ENCODE data around the gene HADH.

DNA sequence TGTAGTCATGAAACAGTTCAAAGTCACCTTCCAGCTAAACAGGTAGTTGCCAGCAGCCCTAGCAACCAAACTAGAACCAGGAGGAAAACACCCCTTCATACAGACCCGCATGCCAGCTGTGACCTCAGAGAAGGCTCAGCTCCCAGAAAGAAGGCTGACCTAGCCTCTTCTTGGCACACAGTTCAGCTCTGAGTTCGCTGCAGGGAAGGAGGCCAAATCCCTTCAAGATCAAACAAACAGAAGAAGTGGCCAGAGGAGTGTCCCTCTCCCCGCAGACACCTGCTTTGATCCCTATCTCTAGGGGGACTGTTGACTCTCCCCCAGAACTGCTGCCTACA is 56.0 kb downstream of the HADH start:
- TF ChIP-seq YY1 (IDR thresholded peaks at IDR 0.05; ENCODE audit: low read depth) (no peak), TAF1 (IDR thresholded peaks at IDR 0.05; ENCODE audit: low read depth) (no peak), NFIC (IDR thresholded peaks at IDR 0.05) (no peak), FOXM1 (IDR thresholded peaks at IDR 0.05; ENCODE audit: borderline replicate concordance, low read depth) (no peak), EP300 (IDR thresholded peaks at IDR 0.05; ENCODE audit: borderline replicate concordance) (no peak), TEAD4 (IDR thresholded peaks at IDR 0.05) (no peak), TCF12 (IDR thresholded peaks at IDR 0.05; ENCODE audit: low read depth) (no peak)
- TF ChIP-seq, protein P1, sequence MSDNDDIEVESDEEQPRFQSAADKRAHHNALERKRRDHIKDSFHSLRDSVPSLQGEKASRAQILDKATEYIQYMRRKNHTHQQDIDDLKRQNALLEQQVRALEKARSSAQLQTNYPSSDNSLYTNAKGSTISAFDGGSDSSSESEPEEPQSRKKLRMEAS (IDR thresholded peaks at IDR 0.05) = no peak

Measured in Ishikawa (cell line).